IMR-90 (cell line): Measurements from ENCODE around the gene SEMA3G. TPM values are rescaled to one million over a fixed set of nuclear protein-coding genes. Genes with fewer than 3 reads are reported as not detected.

Experiments used
- ATAC-seq: fragments of 200-7000 bp; cut with Tn5 transposase; 2 replicates; pipeline ENCODE4 v1.9.1; 2020; ENCODE audit warnings: low read depth, mild to moderate bottlenecking, moderate library complexity
- BruUV-seq: library from RNA; stranded (reverse); fragments of 400-500 nt; replicated peaks from 2 replicates; lab custom pipeline; 2021; lab: Mats Ljungman, UMichigan
- CTCF ChIA-PET: fragments of 300-600 bp; formaldehyde crosslinking; extraction: SDS; loops from one replicate; lab custom pipeline; 2021; ENCODE audit warnings: antibody characterized with exemption; lab: Yijun Ruan, JAX
- POLR2A ChIA-PET: fragments of 300-600 bp; sonication (Branson Sonifier 250); formaldehyde crosslinking; loops from one replicate; lab custom pipeline; 2022; ENCODE audit warnings: antibody characterized with exemption; ENCODE audit not compliant: unreplicated experiment; lab: Charles Lee
- DNase-seq: peaks from one replicate; pipeline ENCODE4 v3.0.0; 2013
- H2AFZ ChIP-seq: replicated peaks from 2 replicates; pipeline ENCODE3; 2013; ENCODE audit warnings: low read length, mild to moderate bottlenecking; ENCODE audit not compliant: poor library complexity
- H2AK5ac ChIP-seq: 2 replicates; pipeline ENCODE4 v1.6.1; 2013; ENCODE audit warnings: low read depth, low read length, inconsistent platforms
- H2AK9ac ChIP-seq: replicated peaks from 2 replicates; pipeline ENCODE3; 2013; ENCODE audit warnings: mild to moderate bottlenecking, low read depth, low read length, moderate library complexity; ENCODE audit not compliant: poor library complexity
- H2BK120ac ChIP-seq: 2 replicates; pipeline ENCODE4 v1.6.1; 2013; ENCODE audit warnings: low read depth, low read length, inconsistent platforms
- H2BK15ac ChIP-seq: 3 replicates; pipeline ENCODE4 v1.6.1; 2013; ENCODE audit warnings: low read depth, low read length, inconsistent platforms
- H2BK20ac ChIP-seq: 2 replicates; pipeline ENCODE4 v1.6.1; 2013; ENCODE audit warnings: low read depth, mild to moderate bottlenecking, inconsistent platforms, low read length, moderate library complexity
- H2BK5ac ChIP-seq: 2 replicates; pipeline ENCODE4 v1.6.1; 2013; ENCODE audit warnings: mild to moderate bottlenecking, low read depth, low read length, inconsistent platforms; ENCODE audit not compliant: poor library complexity, severe bottlenecking
- H3K14ac ChIP-seq: replicated peaks from 2 replicates; pipeline ENCODE4 v1.6.1; 2013; ENCODE audit warnings: low read depth, low read length, inconsistent platforms
- H3K18ac ChIP-seq: 2 replicates; pipeline ENCODE4 v1.6.1; 2013; ENCODE audit warnings: low read depth, low read length, control low read depth
- H3K23ac ChIP-seq: 2 replicates; pipeline ENCODE4 v1.6.1; 2013; ENCODE audit warnings: low read depth, low read length, inconsistent platforms
- H3K27ac ChIP-seq: 2 replicates; pipeline ENCODE4 v1.5.1; 2013; ENCODE audit warnings: mild to moderate bottlenecking, control low read depth, low read length; ENCODE audit not compliant: insufficient read depth
- H3K27me3 ChIP-seq: 2 replicates; pipeline ENCODE4 v1.6.1; 2013; ENCODE audit warnings: low read length; ENCODE audit not compliant: control insufficient read depth, insufficient read depth
- H3K36me3 ChIP-seq: 2 replicates; pipeline ENCODE4 v1.6.1; 2013; ENCODE audit warnings: low read length, mixed read lengths; ENCODE audit not compliant: control insufficient read depth, insufficient read depth
- H3K4ac ChIP-seq: 2 replicates; pipeline ENCODE4 v1.6.1; 2013; ENCODE audit warnings: low read depth, low read length, inconsistent platforms
- H3K4me1 ChIP-seq: 2 replicates; pipeline ENCODE4 v1.6.1; 2013; ENCODE audit warnings: low read length, mixed read lengths; ENCODE audit not compliant: control insufficient read depth, insufficient read depth
- H3K4me2 ChIP-seq: 2 replicates; pipeline ENCODE4 v1.6.1; 2013; ENCODE audit warnings: low read depth, mild to moderate bottlenecking, control low read depth, low read length, moderate library complexity
- H3K4me3 ChIP-seq: 2 replicates; pipeline ENCODE4 v1.5.1; 2013; ENCODE audit warnings: low read depth, mild to moderate bottlenecking, control low read depth, low read length, moderate library complexity; ENCODE audit not compliant: insufficient read depth
- H3K56ac ChIP-seq: 2 replicates; pipeline ENCODE4 v1.6.1; 2013; ENCODE audit warnings: low read length, inconsistent platforms; ENCODE audit not compliant: insufficient read depth; ENCODE audit errors: extremely low read depth
- H3K79me1 ChIP-seq, 2 experiments: 2 replicates each; pipeline ENCODE4 v1.6.1; 2013; ENCODE audit warnings: low read length in 2 of 2, inconsistent platforms in 1 of 2, low read depth in 1 of 2
- H3K9ac ChIP-seq: 2 replicates; pipeline ENCODE4 v1.6.1; 2013; ENCODE audit warnings: low read depth, low read length, control low read depth
- H3K9me1 ChIP-seq: 2 replicates; pipeline ENCODE4 v1.6.1; 2013; ENCODE audit warnings: low read length, inconsistent platforms; ENCODE audit not compliant: insufficient read depth
- H3K9me3 ChIP-seq: 2 replicates; pipeline ENCODE4 v1.6.1; 2013; ENCODE audit warnings: low read length; ENCODE audit not compliant: control insufficient read depth, insufficient read depth
- H4K20me1 ChIP-seq: 2 replicates; pipeline ENCODE4 v1.6.1; 2013; ENCODE audit warnings: low read length, inconsistent platforms; ENCODE audit not compliant: insufficient read depth
- H4K5ac ChIP-seq: 2 replicates; pipeline ENCODE4 v1.6.1; 2013; ENCODE audit warnings: mild to moderate bottlenecking, low read depth, low read length, control low read depth
- H4K8ac ChIP-seq, 2 experiments: 2 replicates each; pipeline ENCODE4 v1.6.1; 2013; ENCODE audit warnings: low read depth in 2 of 2, low read length in 2 of 2, control low read depth in 1 of 2, inconsistent platforms in 1 of 2
- H4K91ac ChIP-seq: 2 replicates; pipeline ENCODE4 v1.6.1; 2013; ENCODE audit warnings: low read depth, low read length, inconsistent platforms; ENCODE audit not compliant: insufficient read depth
- BHLHE40 ChIP-seq: fragments of 150-350 bp; IDR thresholded peaks from 2 replicates; pipeline ENCODE4 v1.6.1; 2016; ENCODE audit warnings: mild to moderate bottlenecking, low read depth, low read length
- MAZ ChIP-seq: IDR thresholded peaks from 2 replicates; pipeline ENCODE4 v1.6.1; 2012; ENCODE audit warnings: low read depth, mild to moderate bottlenecking, low read length, improper control_type of control experiment, moderate library complexity, borderline replicate concordance
- MXI1 ChIP-seq: IDR thresholded peaks from 2 replicates; pipeline ENCODE4 v1.6.1; 2012; ENCODE audit warnings: low read depth, mild to moderate bottlenecking, low read length, moderate library complexity, borderline replicate concordance
- RAD21 ChIP-seq: IDR thresholded peaks from 2 replicates; pipeline ENCODE4 v1.6.1; 2012; ENCODE audit warnings: low read length, improper control_type of control experiment
- RCOR1 ChIP-seq: IDR thresholded peaks from 2 replicates; pipeline ENCODE4 v1.6.1; 2012; ENCODE audit warnings: mild to moderate bottlenecking, low read length, improper control_type of control experiment; ENCODE audit not compliant: insufficient replicate concordance
- RFX5 ChIP-seq: IDR thresholded peaks from 2 replicates; pipeline ENCODE4 v1.8.0; 2012; ENCODE audit warnings: low read depth, mild to moderate bottlenecking, low read length, moderate library complexity
- WGBS, 2 experiments: methylation state at CpG; one replicate each; pipeline versions ENCODE4 v1.1.5 to v1.1.7; 2013; ENCODE audit warnings: missing lambda C conversion rate in 2 of 2; ENCODE audit not compliant: insufficient read length in 1 of 2; ENCODE audit errors: extremely low coverage in 2 of 2; 5-methylcytosine and 5-hydroxymethylcytosine counted together
- dilution Hi-C: fragments of 300-500 bp; cut with HindIII; formaldehyde crosslinking; loops from one replicate; pipeline ENCODE4 v1.14.3; 2018; ENCODE audit warnings: low sequenced_read_pairs; ENCODE audit not compliant: unreplicated experiment
- in situ Hi-C: fragments of 300-500 bp; cut with MboI; formaldehyde crosslinking; loops from 3 replicates; pipeline ENCODE4 v1.14.3; 2019; ENCODE audit warnings: low sequenced_read_pairs, inconsistent platforms, mixed read lengths
- intact Hi-C: fragments of 100-400 bp; cut with micrococcal nuclease; formaldehyde crosslinking; loops from 2 replicates; pipeline ENCODE4 v1.10.0; 2022
- polyA plus RNA-seq, 3 experiments: library from polyadenylated mRNA; depleted of rRNA; stranded (reverse); fragments of >200 nt; gene quantifications; 2 replicates each; pipeline ENCODE4 v1.2.3, GENCODE V29; 2012; ENCODE audit warnings: low replicate concordance in 1 of 3
- total RNA-seq: library from RNA; depleted of rRNA; stranded (reverse); fragments of >200 nt; gene quantifications from 2 replicates; pipeline ENCODE4 v1.2.3, GENCODE V29; 2012

Gene SEMA3G
- total and polyA plus RNA-seq, 2 of the 4 experiments (the other 2 are of a cell fraction), result 0.07 TPM; not detected in 1

DNA sequence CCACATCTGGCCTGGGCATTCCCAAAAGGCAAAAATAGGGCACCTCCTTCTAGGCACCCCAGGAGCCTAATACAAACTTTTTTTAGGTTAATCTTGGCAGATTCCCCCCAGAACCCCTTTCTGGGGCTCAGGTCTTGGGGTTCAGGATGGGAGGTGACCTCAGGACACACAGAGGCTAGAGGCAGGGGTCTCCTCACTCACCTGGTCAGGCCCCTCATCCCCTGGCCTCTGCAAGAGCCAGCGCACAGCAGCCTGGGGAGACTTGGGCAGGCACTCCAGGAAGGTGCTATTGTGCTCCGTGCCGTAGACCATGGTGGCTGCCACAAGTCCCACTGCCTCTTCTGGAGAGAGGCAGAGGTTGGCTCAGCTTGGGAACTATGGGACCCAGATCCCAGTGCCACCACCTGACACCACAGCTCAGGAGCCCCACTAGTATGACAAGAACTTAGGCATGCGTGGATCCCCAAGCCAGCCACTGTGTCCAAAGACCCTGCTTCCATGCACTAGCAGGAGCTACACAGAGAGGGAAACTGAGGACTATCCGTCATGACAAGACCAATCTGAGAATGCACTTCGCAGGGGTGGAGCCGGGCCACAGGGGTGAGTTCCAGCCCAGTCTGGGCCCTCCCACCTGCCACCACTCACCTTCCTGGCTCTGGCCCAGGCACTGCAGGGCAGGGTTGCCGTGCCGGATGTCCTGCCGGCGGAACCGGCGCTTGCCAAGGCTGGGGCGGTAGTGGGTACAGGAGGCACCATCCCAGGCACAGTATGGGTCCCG, 7.4 kb downstream of the SEMA3G start:
- no peak overlapping the region for H3K4me2 ChIP-seq
- in situ Hi-C loops, result no loop called here
- no peak overlapping the region for H3K9ac ChIP-seq
- ATAC-seq (no peak), DNase-seq (no peak)
- H3K9me3 ChIP-seq, result no peaks in the 10 kb centered on the region
- no peak overlapping the region for H4K91ac ChIP-seq
- 95% methylated on average over 9 of the region's 15 CpGs; no CpG with 5 or more reads in 1 of the 2 experiments for WGBS, 2 experiments
- no peak overlapping the region for H2BK20ac ChIP-seq
- H4K20me1 ChIP-seq, result no peaks in the 10 kb centered on the region
- H4K5ac ChIP-seq, result no peak overlapping the region; the same call in 1 of the 2 replicates
- dilution Hi-C loops, result no loop called here
- no peak overlapping the region for H2BK15ac ChIP-seq
- H3K4me1 ChIP-seq, result peaks cover 10% of the 10 kb centered on the region; the same call in 1 of the 2 replicates
- H2AK5ac ChIP-seq, result peak overlapping the region; percentile 0; the same call in 1 of the 2 replicates
- H3K56ac ChIP-seq, result no peak overlapping the region
- no peak overlapping the region for H3K27ac ChIP-seq
- no peak overlapping the region for H2BK120ac ChIP-seq
- H3K9me1 ChIP-seq, result no peaks in the 10 kb centered on the region
- H3K79me1 ChIP-seq, result no peaks in the 10 kb centered on the region
- no peak overlapping the region for H2AK9ac ChIP-seq
- CTCF ChIA-PET, result no interaction called here
- no TSS peak for BruUV-seq
- no peak overlapping the region for H3K14ac ChIP-seq
- intact Hi-C loops, result no loop called here
- TF ChIP-seq MXI1 (no peak), RAD21 (no peak), RFX5 (no peak), RCOR1 (no peak), MAZ (no peak), BHLHE40 (no peak)
- no peak overlapping the region for H3K23ac ChIP-seq
- no peak overlapping the region for H3K4me3 ChIP-seq
- no peak overlapping the region for H3K4ac ChIP-seq
- POLR2A ChIA-PET, result no interaction called here
- H3K18ac ChIP-seq, result no peak overlapping the region
- H3K36me3 ChIP-seq, result no peaks in the 10 kb centered on the region
- H3K27me3 ChIP-seq, result peaks cover 17% of the 10 kb centered on the region
- H4K8ac ChIP-seq, result 0 out of 4 replicates have a peak overlapping the region, but pooled peaks of 1 of the 2 experiments have one; percentile 72
- no peak overlapping the region for H2BK5ac ChIP-seq
- no peak overlapping the region for H2AFZ ChIP-seq
